ENCODE results near the gene CTF1. TPM values are rescaled to one million over a fixed set of nuclear protein-coding genes. Genes with fewer than 3 reads are reported as not detected.

The CTF1 gene
- total and polyA plus RNA-seq, 12 donors = 2.1 to 13.9 (median 5.8) TPM

- H3K36me3 ChIP-seq (replicated peaks in 1 of 2) = no peaks in the 10 kb centered on the region
- H3K4me3 ChIP-seq = no peak overlapping the region
- H3K27ac ChIP-seq = no peak overlapping the region
- no peaks in the 10 kb centered on the region for H3K4me1 ChIP-seq (replicated peaks in 1 of 2)
- 84 to 96% (median 94%) methylated on average over 3 of the region's 3 CpGs for WGBS, 4 donors
- no peaks in the 10 kb centered on the region for H3K27me3 ChIP-seq
- no peak for DNase-seq
- intact Hi-C loops (cut with DNase I) = loop anchor here in 1 of 2 donors (5.0 kb wide), 1 partner anchor 73 kb away; no protein-coding TSS in a partner anchor
- no peaks in the 10 kb centered on the region for H3K9me3 ChIP-seq (replicated peaks in 1 of 3)
- TF ChIP-seq CTCF (IDR thresholded peaks at IDR 0.05) (no peak), POLR2A (IDR thresholded peaks at IDR 0.05) (no peak)
Observed at GRCh38 chr16:30914830-30915229, 18.4 kb downstream of the CTF1 start.

- no peak overlapping the region for H3K27ac ChIP-seq
- H3K4me1 ChIP-seq (replicated peaks in 1 of 2) = peaks cover 6 to 7% of the 10 kb centered on the region in 2 donors
- H3K9me3 ChIP-seq (replicated peaks in 1 of 3) = no peaks in the 10 kb centered on the region
- intact Hi-C loops (cut with DNase I) = no loop called here
- H3K27me3 ChIP-seq = no peaks in the 10 kb centered on the region
- TF ChIP-seq POLR2A (IDR thresholded peaks at IDR 0.05) = no peak
- TF ChIP-seq CTCF (IDR thresholded peaks at IDR 0.05) = no peak
- H3K4me3 ChIP-seq = no peak overlapping the region
- no peak for DNase-seq
- WGBS, 4 donors = 75 to 93% (median 82%) methylated on average over 1 of the region's 1 CpG
- no peaks in the 10 kb centered on the region for H3K36me3 ChIP-seq (replicated peaks in 1 of 2)
Observed at GRCh38 chr16:30918614-30919013, 22.2 kb downstream of the CTF1 start.

- no peaks in the 10 kb centered on the region for H3K36me3 ChIP-seq (replicated peaks in 1 of 2)
- TF ChIP-seq POLR2A (IDR thresholded peaks at IDR 0.05) (no peak), CTCF (IDR thresholded peaks at IDR 0.05) (no peak)
- no peak overlapping the region for H3K4me3 ChIP-seq
- no peaks in the 10 kb centered on the region for H3K9me3 ChIP-seq (replicated peaks in 1 of 3)
- H3K4me1 ChIP-seq (replicated peaks in 1 of 2) = peaks cover 7 to 13% of the 10 kb centered on the region in 2 donors
- WGBS, 4 donors = 66 to 77% (median 71%) methylated on average over 2 of the region's 2 CpGs
- H3K27me3 ChIP-seq = no peaks in the 10 kb centered on the region
- no peak overlapping the region for H3K27ac ChIP-seq
- intact Hi-C loops (cut with DNase I) = loop anchor here in 1 of 2 donors (10.0 kb wide), 1 partner anchor 64 kb away; the partner anchor contains the start of gene HSD3B7
- no peak for DNase-seq
Observed at GRCh38 chr16:30920891-30921290, 24.5 kb downstream of the CTF1 start.

GRCh38 chr16:30921459-30921747, 25.0 kb downstream of the CTF1 start:
- TF ChIP-seq POLR2A (IDR thresholded peaks at IDR 0.05) = no peak
- H3K9me3 ChIP-seq (replicated peaks in 1 of 3) = no peaks in the 10 kb centered on the region
- 25 to 33% (median 27%) methylated on average over 5 to 6 of the region's 6 CpGs for WGBS, 4 donors
- no peaks in the 10 kb centered on the region for H3K27me3 ChIP-seq
- intact Hi-C loops (cut with DNase I) = loop anchor here in 1 of 2 donors (10.0 kb wide), 1 partner anchor 63 kb away; the partner anchor contains the start of gene HSD3B7
- no peaks in the 10 kb centered on the region for H3K36me3 ChIP-seq (replicated peaks in 1 of 2)
- DNase-seq = peak in 1 of 7 donors; percentile 47
- peak overlapping the region in 4 of 5 donors; percentile 62 to 95 (median 90) for H3K27ac ChIP-seq
- H3K4me1 ChIP-seq (replicated peaks in 1 of 2) = peaks cover 7 to 13% of the 10 kb centered on the region in 2 donors
- peak overlapping the region in 2 of 4 donors; percentile 53 to 56 for H3K4me3 ChIP-seq

Data from adrenal gland (tissue), 12 donors.